ENCODE measurements around the gene AIMP1.

Gene AIMP1

GRCh38 chr4:106353786-106354185, 37.4 kb downstream of the AIMP1 start:
- H4K91ac ChIP-seq (ENCODE audit: low read length), result no peak overlapping the region
- no peak overlapping the region for H2AFZ ChIP-seq (ENCODE audit: low read depth, low read length)
- H2BK5ac ChIP-seq (ENCODE audit: low read depth, low read length, poor library complexity, severe bottlenecking), result no peak overlapping the region
- H2BK120ac ChIP-seq (ENCODE audit: low read depth, low read length), result no peak overlapping the region
- H3K27me3 ChIP-seq (ENCODE audit: control insufficient read depth in 1 of 2, insufficient read depth in 1 of 2, low read length in 2 of 2), result no peaks in the 10 kb centered on the region
- H3K4me1 ChIP-seq (ENCODE audit: control insufficient read depth, insufficient read depth, low read depth, low read length), result no peaks in the 10 kb centered on the region
- no peak overlapping the region for H3K23ac ChIP-seq (ENCODE audit: low read length in 2 of 2)
- WGBS, result 93% methylated on average over 1 of the region's 1 CpG
- H3K36me3 ChIP-seq (ENCODE audit: control insufficient read depth in 1 of 2, insufficient read depth in 2 of 2, low read depth in 1 of 2, low read length in 2 of 2), result peaks cover 0 to 33% of the 10 kb centered on the region in 2 experiments
- H2AK5ac ChIP-seq (ENCODE audit: low read length, severe bottlenecking), result no peak overlapping the region
- no peak overlapping the region for H3K14ac ChIP-seq (ENCODE audit: low read length in 2 of 2)
- H3K4me2 ChIP-seq (ENCODE audit: low read length, poor library complexity, severe bottlenecking), result no peak overlapping the region
- H3K79me1 ChIP-seq (replicated peaks; ENCODE audit: low read length, poor library complexity, severe bottlenecking), result no peaks in the 10 kb centered on the region
- H2BK12ac ChIP-seq (ENCODE audit: low read length in 2 of 2), result no peak overlapping the region
- peaks cover 4% of the 10 kb centered on the region for H3K9me3 ChIP-seq (ENCODE audit: control insufficient read depth, low read length)
- no peak overlapping the region for H3K4me3 ChIP-seq (ENCODE audit: insufficient read depth in 1 of 2, low read depth in 1 of 2, low read length in 2 of 2)
- no peak for DNase-seq
- no peak overlapping the region for H3K27ac ChIP-seq (ENCODE audit: low read length, poor library complexity, severe bottlenecking)
- no peak overlapping the region for H4K8ac ChIP-seq (ENCODE audit: low read length)
- H3K18ac ChIP-seq (ENCODE audit: low read depth in 1 of 2, low read length in 2 of 2), result no peak overlapping the region
- no peak overlapping the region for H3K9ac ChIP-seq (ENCODE audit: low read length)
- no peak overlapping the region for H2BK15ac ChIP-seq (ENCODE audit: low read depth, poor library complexity, severe bottlenecking)
- H3K4ac ChIP-seq (ENCODE audit: low read depth in 1 of 2, low read length in 2 of 2), result no peak overlapping the region

GRCh38 chr4:106355193-106355592, 38.8 kb downstream of the AIMP1 start:
- H2AFZ ChIP-seq (ENCODE audit: low read depth, low read length), result no peak overlapping the region
- no peaks in the 10 kb centered on the region for H3K4me1 ChIP-seq (ENCODE audit: control insufficient read depth, insufficient read depth, low read depth, low read length)
- H2BK12ac ChIP-seq (ENCODE audit: low read length in 2 of 2), result no peak overlapping the region
- no peak overlapping the region for H3K4ac ChIP-seq (ENCODE audit: low read depth in 1 of 2, low read length in 2 of 2)
- no peaks in the 10 kb centered on the region for H3K27me3 ChIP-seq (ENCODE audit: control insufficient read depth in 1 of 2, insufficient read depth in 1 of 2, low read length in 2 of 2)
- H2BK5ac ChIP-seq (ENCODE audit: low read depth, low read length, poor library complexity, severe bottlenecking), result no peak overlapping the region
- WGBS, result 74% methylated on average over 4 of the region's 4 CpGs
- peaks cover 4% of the 10 kb centered on the region for H3K9me3 ChIP-seq (ENCODE audit: control insufficient read depth, low read length)
- no peak overlapping the region for H2BK120ac ChIP-seq (ENCODE audit: low read depth, low read length)
- H3K79me1 ChIP-seq (replicated peaks; ENCODE audit: low read length, poor library complexity, severe bottlenecking), result no peaks in the 10 kb centered on the region
- H4K91ac ChIP-seq (ENCODE audit: low read length), result no peak overlapping the region
- H3K4me3 ChIP-seq (ENCODE audit: insufficient read depth in 1 of 2, low read depth in 1 of 2, low read length in 2 of 2), result peak overlapping the region in 1 of 2 experiments; percentile 61
- H3K23ac ChIP-seq (ENCODE audit: low read length in 2 of 2), result no peak overlapping the region
- no peak overlapping the region for H4K8ac ChIP-seq (ENCODE audit: low read length)
- DNase-seq, result no peak
- H3K4me2 ChIP-seq (ENCODE audit: low read length, poor library complexity, severe bottlenecking), result no peak overlapping the region
- H3K27ac ChIP-seq (ENCODE audit: low read length, poor library complexity, severe bottlenecking), result no peak overlapping the region
- no peak overlapping the region for H3K18ac ChIP-seq (ENCODE audit: low read depth in 1 of 2, low read length in 2 of 2)
- H2BK15ac ChIP-seq (ENCODE audit: low read depth, poor library complexity, severe bottlenecking), result no peak overlapping the region
- no peak overlapping the region for H3K14ac ChIP-seq (ENCODE audit: low read length in 2 of 2)
- H3K36me3 ChIP-seq (ENCODE audit: control insufficient read depth in 1 of 2, insufficient read depth in 2 of 2, low read depth in 1 of 2, low read length in 2 of 2), result peaks cover 0 to 23% of the 10 kb centered on the region in 2 experiments
- H3K9ac ChIP-seq (ENCODE audit: low read length), result peak overlapping the region; percentile 40
- H2AK5ac ChIP-seq (ENCODE audit: low read length, severe bottlenecking), result no peak overlapping the region

- no peak overlapping the region for H3K18ac ChIP-seq (ENCODE audit: low read depth in 1 of 2, low read length in 2 of 2)
- no peak overlapping the region for H3K23ac ChIP-seq (ENCODE audit: low read length in 2 of 2)
- H2BK120ac ChIP-seq (ENCODE audit: low read depth, low read length), result no peak overlapping the region
- no peak overlapping the region for H2BK15ac ChIP-seq (ENCODE audit: low read depth, poor library complexity, severe bottlenecking)
- H4K91ac ChIP-seq (ENCODE audit: low read length), result no peak overlapping the region
- H2AK5ac ChIP-seq (ENCODE audit: low read length, severe bottlenecking), result no peak overlapping the region
- H3K27ac ChIP-seq (ENCODE audit: low read length, poor library complexity, severe bottlenecking), result no peak overlapping the region
- peaks cover 4% of the 10 kb centered on the region for H3K9me3 ChIP-seq (ENCODE audit: control insufficient read depth, low read length)
- no peak overlapping the region for H2AFZ ChIP-seq (ENCODE audit: low read depth, low read length)
- H3K27me3 ChIP-seq (ENCODE audit: control insufficient read depth in 1 of 2, insufficient read depth in 1 of 2, low read length in 2 of 2), result no peaks in the 10 kb centered on the region
- H3K4me2 ChIP-seq (ENCODE audit: low read length, poor library complexity, severe bottlenecking), result no peak overlapping the region
- no peak overlapping the region for H3K14ac ChIP-seq (ENCODE audit: low read length in 2 of 2)
- no peak overlapping the region for H2BK5ac ChIP-seq (ENCODE audit: low read depth, low read length, poor library complexity, severe bottlenecking)
- DNase-seq, result peak; percentile 17
- no peaks in the 10 kb centered on the region for H3K4me1 ChIP-seq (ENCODE audit: control insufficient read depth, insufficient read depth, low read depth, low read length)
- H4K8ac ChIP-seq (ENCODE audit: low read length), result no peak overlapping the region
- H3K4me3 ChIP-seq (ENCODE audit: insufficient read depth in 1 of 2, low read depth in 1 of 2, low read length in 2 of 2), result no peak overlapping the region
- WGBS, result 90% methylated on average over 1 of the region's 1 CpG
- no peaks in the 10 kb centered on the region for H3K79me1 ChIP-seq (replicated peaks; ENCODE audit: low read length, poor library complexity, severe bottlenecking)
- no peak overlapping the region for H3K9ac ChIP-seq (ENCODE audit: low read length)
- H2BK12ac ChIP-seq (ENCODE audit: low read length in 2 of 2), result no peak overlapping the region
- H3K4ac ChIP-seq (ENCODE audit: low read depth in 1 of 2, low read length in 2 of 2), result no peak overlapping the region
- H3K36me3 ChIP-seq (ENCODE audit: control insufficient read depth in 1 of 2, insufficient read depth in 2 of 2, low read depth in 1 of 2, low read length in 2 of 2), result no peaks in the 10 kb centered on the region
Observed at GRCh38 chr4:106358899-106359298, 42.5 kb downstream of the AIMP1 start.

GRCh38 chr4:106362086-106362825, 45.9 kb downstream of the AIMP1 start:
- Histone ChIP-seq H3K4ac (ENCODE audit: low read depth in 1 of 2, low read length in 2 of 2) (no peak overlapping the region), H3K79me1 (replicated peaks; ENCODE audit: low read length, poor library complexity, severe bottlenecking) (no peaks in the 10 kb centered on the region), H3K4me2 (ENCODE audit: low read length, poor library complexity, severe bottlenecking) (no peak overlapping the region), H2BK12ac (ENCODE audit: low read length in 2 of 2) (no peak overlapping the region), H3K9ac (ENCODE audit: low read length) (no peak overlapping the region), H3K4me1 (ENCODE audit: control insufficient read depth, insufficient read depth, low read depth, low read length) (no peaks in the 10 kb centered on the region), H2BK5ac (ENCODE audit: low read depth, low read length, poor library complexity, severe bottlenecking) (no peak overlapping the region), H3K4me3 (ENCODE audit: insufficient read depth in 1 of 2, low read depth in 1 of 2, low read length in 2 of 2) (no peak overlapping the region), H2AFZ (ENCODE audit: low read depth, low read length) (no peak overlapping the region), H3K27me3 (ENCODE audit: control insufficient read depth in 1 of 2, insufficient read depth in 1 of 2, low read length in 2 of 2) (no peaks in the 10 kb centered on the region), H3K27ac (ENCODE audit: low read length, poor library complexity, severe bottlenecking) (no peak overlapping the region), H2BK15ac (ENCODE audit: low read depth, poor library complexity, severe bottlenecking) (no peak overlapping the region), H3K9me3 (ENCODE audit: control insufficient read depth, low read length) (peaks cover 6% of the 10 kb centered on the region), H4K91ac (ENCODE audit: low read length) (no peak overlapping the region), H3K36me3 (ENCODE audit: control insufficient read depth in 1 of 2, insufficient read depth in 2 of 2, low read depth in 1 of 2, low read length in 2 of 2) (no peaks in the 10 kb centered on the region), H3K23ac (ENCODE audit: low read length in 2 of 2) (no peak overlapping the region), H4K8ac (ENCODE audit: low read length) (no peak overlapping the region), H2BK120ac (ENCODE audit: low read depth, low read length) (no peak overlapping the region), H2AK5ac (ENCODE audit: low read length, severe bottlenecking) (no peak overlapping the region), H3K14ac (ENCODE audit: low read length in 2 of 2) (no peak overlapping the region), H3K18ac (ENCODE audit: low read depth in 1 of 2, low read length in 2 of 2) (no peak overlapping the region)
- 93% methylated on average over 2 of the region's 3 CpGs for WGBS
- DNase-seq, result no peak
